Keratinocyte (primary cell): ENCODE measurements around the gene ZBTB7A.

ENCODE experiments used
- CTCF ChIP-seq, 3 experiments: IDR thresholded peaks in 1 of 3; conservative IDR thresholded peaks in 1 of 3; optimal IDR thresholded peaks in 1 of 3; 2 replicates in 2 of 3; 3 replicates in 1 of 3; pipeline versions ENCODE3 to v1.5.1; 2011; ENCODE audit warnings: low read length in 3 of 3, mild to moderate bottlenecking in 3 of 3, moderate library complexity in 2 of 3, control low read depth in 1 of 3, inconsistent platforms in 1 of 3; ENCODE audit not compliant: insufficient read depth in 2 of 3; ENCODE audit errors: extremely low read depth in 1 of 3
- EZH2 ChIP-seq: IDR thresholded peaks from one replicate; pipeline ENCODE4 v1.6.1; 2012; ENCODE audit warnings: inconsistent platforms, mild to moderate bottlenecking, low read length, moderate library complexity

- TF ChIP-seq EZH2 = no peak
- TF ChIP-seq CTCF (optimal IDR thresholded peaks at IDR 0.05 in 1 of 3, IDR thresholded peaks at IDR 0.05 in 1 of 3, conservative IDR thresholded peaks at IDR 0.05 in 1 of 3; ENCODE audit: extremely low read depth in 1 of 3, insufficient read depth in 2 of 3, low read length in 3 of 3) = no peak
Observed at GRCh38 chr19:4042731-4043082, 24.0 kb downstream of the ZBTB7A start.
